NCI-H1105 (cell line): ENCODE measurements around the gene PCDHGA1.

ENCODE experiments used
- DNase-seq: peaks from one replicate; lab custom pipeline; 2025; lab: John Stamatoyannopoulos, UW

Gene PCDHGA1

DNA sequence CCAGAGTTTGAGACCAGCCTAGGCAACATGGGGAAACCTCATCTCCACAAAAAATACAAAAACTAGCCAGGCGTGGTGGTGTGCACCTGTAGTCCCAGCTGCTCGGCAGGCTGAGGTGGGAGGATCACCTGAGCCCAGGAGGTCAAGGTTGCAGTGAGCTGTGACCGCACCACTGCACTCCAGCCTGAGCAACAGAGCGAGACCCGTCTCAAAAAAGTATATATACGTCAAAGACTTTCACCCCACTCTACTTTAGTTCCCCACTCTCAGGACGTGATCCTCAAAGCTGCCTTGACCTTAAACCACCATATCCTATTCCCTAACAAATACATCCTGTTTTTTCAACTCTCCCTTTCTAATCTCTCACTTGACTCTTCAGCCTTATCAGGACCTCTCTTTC, 199.6 kb downstream of the PCDHGA1 start:
- no peak for DNase-seq

DNA sequence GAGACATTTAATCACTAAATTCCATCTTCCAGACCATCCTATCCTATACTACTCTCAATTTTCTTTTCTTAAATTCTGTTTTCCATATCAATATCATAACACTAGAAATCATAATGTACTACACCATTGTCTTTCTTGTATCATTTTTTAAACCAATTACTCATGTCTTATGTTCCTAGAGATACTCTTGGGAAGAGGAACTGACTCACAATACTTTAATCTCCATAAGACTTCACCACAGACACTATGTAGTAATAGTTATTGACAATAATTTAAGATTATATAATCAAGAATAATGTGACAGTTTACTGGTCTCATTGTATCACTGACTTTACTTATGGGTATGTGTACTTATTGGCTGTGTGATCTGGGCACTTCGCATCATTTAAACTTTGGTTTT, 202.4 kb downstream of the PCDHGA1 start:
- DNase-seq: no peak

DNA sequence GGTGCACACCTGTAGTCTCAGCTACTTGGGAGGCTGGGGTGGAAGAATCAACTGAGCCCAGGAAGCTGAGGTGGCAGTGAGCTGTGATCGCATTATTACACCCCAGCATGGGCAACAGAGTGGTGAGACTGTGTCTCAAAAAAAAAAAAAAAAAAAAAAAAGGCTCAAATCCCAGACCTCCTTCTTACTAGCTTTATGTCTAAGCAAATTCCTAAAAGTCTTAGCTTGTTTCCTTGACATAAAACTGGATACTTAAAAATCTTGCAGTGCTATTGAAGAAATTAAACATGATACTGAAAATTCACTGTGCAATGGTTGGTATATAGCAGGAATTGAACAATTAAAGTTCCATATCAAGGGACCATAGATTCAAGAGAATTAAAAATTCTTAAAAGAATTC, 203.6 kb downstream of the PCDHGA1 start:
- DNase-seq: no peak

DNA sequence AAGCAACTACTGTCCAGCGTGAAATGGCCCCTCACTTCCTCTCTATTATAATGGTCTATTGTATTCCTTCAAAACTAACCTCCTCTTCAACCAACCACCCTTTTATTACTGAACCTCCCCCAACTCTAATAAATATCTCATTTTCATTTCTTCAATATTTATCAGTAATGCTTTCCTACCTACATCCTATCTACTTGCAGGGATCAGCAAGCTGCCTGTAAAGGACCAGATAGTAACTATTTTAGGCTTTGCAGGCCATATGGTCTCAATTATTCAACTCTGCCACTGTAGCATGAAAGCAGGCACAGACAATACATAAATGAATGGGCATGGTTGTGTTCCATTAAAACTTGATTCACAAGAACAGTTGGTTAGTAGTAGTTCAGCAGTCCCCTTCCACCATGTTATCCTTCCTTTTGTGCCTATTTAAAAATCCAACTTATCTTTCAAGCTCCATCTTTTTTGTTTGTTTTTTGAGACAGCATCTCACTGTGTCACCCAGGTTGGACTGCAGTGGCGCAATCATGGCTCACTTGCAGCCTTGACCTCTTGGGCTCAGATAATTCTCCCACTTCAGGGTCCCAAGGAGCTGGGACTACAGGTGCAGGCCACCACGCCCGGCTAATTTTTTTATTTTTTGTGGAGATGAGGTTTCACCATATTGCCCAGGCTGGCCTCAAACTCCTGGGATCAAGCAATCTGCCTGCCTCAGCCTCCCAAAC, 204.3 kb downstream of the PCDHGA1 start:
- no peak for DNase-seq

DNA sequence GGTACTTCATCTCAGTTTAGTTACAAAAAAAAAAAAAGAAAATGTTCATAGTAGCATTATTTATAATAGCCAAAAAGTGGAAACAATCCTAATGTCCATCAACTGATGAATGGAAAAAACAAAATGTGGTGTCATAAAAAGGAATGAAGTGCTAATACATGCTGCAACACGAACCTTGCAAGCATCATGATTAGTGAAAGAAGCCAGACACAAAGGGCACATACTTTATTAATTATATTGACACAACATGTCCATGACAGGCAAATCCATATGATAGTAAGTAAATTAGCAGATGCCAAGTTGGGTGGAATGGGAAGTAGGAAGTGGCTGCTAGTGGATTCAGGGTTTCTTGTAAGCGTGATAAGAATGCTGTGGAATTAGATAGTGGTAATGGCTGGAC, 212.7 kb downstream of the PCDHGA1 start:
- no peak for DNase-seq

DNA sequence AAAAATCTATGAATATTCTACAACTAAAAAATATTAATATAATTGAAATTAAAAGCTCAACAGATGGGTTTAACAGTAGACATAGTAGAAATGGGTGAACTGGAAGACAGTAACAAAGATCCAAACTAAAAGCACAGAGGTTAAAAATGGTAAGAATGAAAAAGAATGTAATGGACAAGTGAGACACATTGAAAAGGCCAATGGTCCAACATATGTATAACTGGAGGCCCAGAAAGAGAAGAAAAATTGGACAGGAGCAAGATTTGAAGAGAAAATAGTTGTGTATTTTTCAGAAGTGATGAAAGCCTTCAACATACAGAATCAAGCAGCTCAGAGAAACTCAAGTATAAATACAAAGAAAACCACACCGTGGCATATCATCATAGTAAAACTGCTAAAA, 217.2 kb downstream of the PCDHGA1 start:
- DNase-seq: no peak

DNA sequence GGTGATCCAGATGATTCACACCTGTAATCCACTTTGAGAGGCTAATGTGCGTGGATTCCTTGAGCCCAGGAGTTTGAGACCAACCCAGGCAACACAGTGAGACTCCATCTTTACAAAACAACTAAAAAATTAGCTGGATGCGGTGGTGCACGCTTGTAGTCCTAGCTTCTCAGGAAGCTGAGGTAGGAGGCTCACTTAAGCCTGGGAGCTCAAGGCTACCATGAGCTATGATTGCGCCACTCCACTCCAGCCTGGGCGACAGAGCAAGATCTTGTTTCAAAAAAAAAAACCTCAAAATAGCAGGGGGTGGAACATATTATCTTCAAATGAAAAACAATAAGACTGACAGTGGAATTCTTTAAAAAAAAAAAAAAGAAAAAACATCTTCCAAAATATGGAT, 217.6 kb downstream of the PCDHGA1 start:
- DNase-seq: no peak

DNA sequence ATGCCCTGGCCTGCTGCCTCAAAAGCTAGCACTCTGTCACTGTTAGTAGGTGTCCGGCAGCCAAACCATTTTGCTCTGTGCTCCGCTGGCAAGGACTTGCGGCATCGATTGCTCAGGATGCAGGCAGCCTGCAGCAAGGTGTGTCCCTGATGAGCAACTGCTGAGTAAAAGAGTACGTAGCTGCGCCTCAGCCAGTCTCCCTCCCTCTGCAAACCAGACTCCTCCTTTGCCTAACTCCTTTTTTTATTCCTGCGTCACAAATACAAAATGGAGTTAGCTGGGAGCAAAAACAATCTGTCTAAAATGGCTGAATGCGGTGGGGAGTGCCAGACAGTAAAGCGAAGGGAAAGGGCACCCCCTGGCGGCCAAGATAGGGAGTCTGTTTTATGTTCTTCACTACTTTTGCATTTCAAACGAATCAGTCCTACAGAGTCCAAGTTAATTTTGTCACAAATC, 227.4 kb downstream of the PCDHGA1 start:
- DNase-seq: peak; percentile 62

DNA sequence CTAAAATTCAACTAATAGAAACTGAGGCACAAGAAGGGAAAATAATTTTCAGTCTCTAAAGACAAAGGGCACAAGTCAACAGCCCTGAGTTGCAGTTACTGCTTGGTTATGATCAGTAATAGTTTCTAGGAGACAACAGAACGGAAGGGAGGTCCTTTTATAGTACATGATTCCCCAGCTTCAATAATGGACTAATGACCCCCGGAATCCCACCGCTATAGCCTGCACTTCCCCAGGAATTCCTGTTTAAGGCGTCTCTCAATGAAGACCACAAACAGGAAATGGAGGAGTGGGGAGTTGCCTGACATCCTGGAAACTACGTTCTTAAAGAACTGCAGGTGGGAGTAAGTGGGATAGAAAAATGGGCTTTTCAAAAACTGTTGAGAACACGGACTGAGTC, 227.8 kb downstream of the PCDHGA1 start:
- DNase-seq: no peak

DNA sequence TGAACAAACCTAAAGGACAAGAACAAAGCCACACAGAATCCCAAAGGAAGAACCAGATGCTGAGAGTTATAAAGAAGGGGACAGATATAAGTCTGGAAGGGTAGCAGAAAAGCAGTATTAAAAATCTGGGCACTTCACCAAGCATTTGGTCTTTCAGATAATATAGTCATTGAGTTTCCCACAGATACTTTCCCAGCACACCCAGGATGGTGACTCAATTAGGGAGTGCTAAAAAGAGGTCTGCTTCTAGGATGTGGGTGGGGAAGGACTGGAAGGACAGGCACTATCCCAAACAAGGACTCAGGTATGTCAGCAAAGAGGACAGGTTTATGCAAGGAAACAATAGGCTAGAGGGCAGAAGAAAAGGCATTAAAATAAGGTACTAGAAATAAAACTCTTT, 229.1 kb downstream of the PCDHGA1 start:
- no peak for DNase-seq

DNA sequence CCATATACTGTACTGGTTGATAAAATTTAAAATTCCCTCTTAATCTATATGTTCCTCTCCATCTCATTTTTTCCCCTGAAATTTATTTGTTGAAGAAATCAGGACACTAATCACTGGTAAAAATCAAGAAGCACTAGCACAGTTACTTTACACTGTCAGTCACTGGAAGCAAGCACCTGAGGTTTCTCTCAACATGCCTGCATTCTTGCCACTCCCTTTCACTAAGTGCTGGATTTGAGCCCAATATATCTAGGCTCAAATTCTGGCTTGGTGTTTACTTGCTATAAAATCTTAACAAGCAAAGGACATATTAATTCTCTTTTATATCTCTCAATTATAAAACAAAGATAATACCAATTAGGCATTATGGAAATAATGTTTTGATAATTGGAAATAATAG, 229.8 kb downstream of the PCDHGA1 start:
- peak; percentile 41 for DNase-seq

DNA sequence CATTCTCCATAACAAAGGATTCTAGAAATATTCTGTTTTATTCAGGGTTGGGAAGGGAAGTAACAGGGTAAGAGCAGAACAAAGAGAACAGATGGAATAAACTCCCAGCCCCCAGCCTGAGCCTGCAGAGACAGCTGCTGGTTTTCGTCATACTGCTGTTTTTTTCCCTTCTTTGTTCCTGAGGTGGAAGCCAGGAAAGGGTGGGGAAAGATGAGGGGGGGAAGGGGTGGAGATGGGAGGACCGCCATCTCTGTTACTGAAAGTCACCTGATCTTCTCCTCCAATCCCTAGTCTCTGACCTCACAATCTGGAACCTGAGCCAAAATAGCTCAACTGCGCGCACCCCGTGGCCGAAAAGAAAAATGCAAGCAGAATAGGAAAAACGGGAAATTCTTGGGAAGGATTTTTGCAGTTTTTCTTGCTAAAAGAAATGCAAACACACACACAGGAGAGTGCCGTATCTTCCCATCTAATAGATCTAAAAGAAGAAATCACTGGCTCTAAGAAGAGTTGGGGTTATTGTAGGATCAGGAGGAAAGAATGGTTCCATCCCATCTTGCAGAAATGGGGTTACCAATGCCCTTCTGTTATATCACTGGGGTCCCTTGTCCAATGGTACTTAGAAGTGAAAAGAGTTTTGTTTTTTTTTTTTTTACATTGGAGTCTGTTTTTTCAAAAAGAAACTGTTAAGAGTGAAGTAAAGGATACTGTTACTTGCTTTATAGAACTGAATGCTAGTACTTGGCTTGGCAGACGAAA, 230.6 kb downstream of the PCDHGA1 start:
- peak; percentile 77 for DNase-seq
